HG02981 (cell line): ENCODE results near the gene PSMA7.

Experiments
- ATAC-seq: cut with Tn5 transposase; IDR thresholded peaks from one replicate; pipeline ENCODE4 v1.9.1; 2021; ENCODE audit warnings: mild to moderate bottlenecking, moderate library complexity; ENCODE audit not compliant: unreplicated experiment

PSMA7 gene

GRCh38 chr20:62172666-62173065 lies 29.5 kb upstream of the PSMA7 start:
- no peak for ATAC-seq

- ATAC-seq = no peak
Measured at GRCh38 chr20:62171245-62171644, 28.1 kb upstream of the PSMA7 start.

GRCh38 chr20:62170536-62170935 lies 27.3 kb upstream of the PSMA7 start:
- no peak for ATAC-seq

GRCh38 chr20:62168890-62169435 lies 25.8 kb upstream of the PSMA7 start:
- ATAC-seq = no peak

- no peak for ATAC-seq
Measured at GRCh38 chr20:62168061-62168460, 24.9 kb upstream of the PSMA7 start.

- ATAC-seq = no peak
Measured at GRCh38 chr20:62167474-62167873, 24.3 kb upstream of the PSMA7 start.

GRCh38 chr20:62165762-62166399 lies 22.7 kb upstream of the PSMA7 start:
- ATAC-seq = no peak

- ATAC-seq = no peak
Measured at GRCh38 chr20:62164879-62165761, 21.9 kb upstream of the PSMA7 start.

GRCh38 chr20:62163986-62164762 lies 21.0 kb upstream of the PSMA7 start:
- no peak for ATAC-seq

- ATAC-seq = no peak
Measured at GRCh38 chr20:62163485-62163865, 20.3 kb upstream of the PSMA7 start.

- no peak for ATAC-seq
Measured at GRCh38 chr20:62162765-62163484, 19.7 kb upstream of the PSMA7 start.

- no peak for ATAC-seq
Measured at GRCh38 chr20:62161347-62161746, 18.2 kb upstream of the PSMA7 start.

GRCh38 chr20:62160876-62161275 lies 17.7 kb upstream of the PSMA7 start:
- ATAC-seq = no peak

GRCh38 chr20:62160253-62160652 lies 17.1 kb upstream of the PSMA7 start:
- ATAC-seq = no peak

- no peak for ATAC-seq
Measured at GRCh38 chr20:62159839-62160238, 16.6 kb upstream of the PSMA7 start.

- no peak for ATAC-seq
Measured at GRCh38 chr20:62159052-62159451, 15.9 kb upstream of the PSMA7 start.

- ATAC-seq = no peak
Measured at GRCh38 chr20:62158541-62158940, 15.3 kb upstream of the PSMA7 start.

GRCh38 chr20:62158088-62158400 lies 14.8 kb upstream of the PSMA7 start:
- no peak for ATAC-seq

- ATAC-seq = no peak
Measured at GRCh38 chr20:62157387-62158087, 14.3 kb upstream of the PSMA7 start.
